ENCODE measurements around the gene ACOD1. TPM values are rescaled to one million over a fixed set of nuclear protein-coding genes. Genes with fewer than 3 reads are reported as not detected.

ACOD1 gene
- total RNA-seq, 4 donors from 2014 or later: not detected

GRCh38 chr13:76992548-76993001, 44.3 kb downstream of the ACOD1 start:
- Histone ChIP-seq H3K36me3 (peaks cover 6 to 11% of the 10 kb centered on the region in 2 donors), H3K4me1 (peaks cover 24 to 37% of the 10 kb centered on the region in 2 donors), H3K9me3 (no peaks in the 10 kb centered on the region), H3K27me3 (no peaks in the 10 kb centered on the region), H3K27ac (peak overlapping the region; percentile 86 to 99 (median 95)), H3K4me3 (replicated peaks in 1 of 3) (peak overlapping the region; percentile 37 to 75 (median 59))
- peak; percentile 46 to 53 for DNase-seq
- intact Hi-C loops (cut with DNase I): loop anchor here (5.0 kb wide), 1 partner anchor 35 kb away; the partner anchor contains the start of gene FBXL3
- 2% methylated on average over 20 of the region's 20 CpGs for WGBS, 2 donors
- TF ChIP-seq CTCF (IDR thresholded peaks at IDR 0.05) (no peak), POLR2A (IDR thresholded peaks at IDR 0.05) (no peak)

- Histone ChIP-seq H3K9me3 (no peaks in the 10 kb centered on the region), H3K27ac (peak overlapping the region; percentile 86 to 99 (median 95)), H3K4me3 (replicated peaks in 1 of 3) (peak overlapping the region in 2 of 3 donors; percentile 37 to 59), H3K4me1 (peaks cover 28 to 42% of the 10 kb centered on the region in 2 donors), H3K36me3 (peaks cover 6 to 11% of the 10 kb centered on the region in 2 donors), H3K27me3 (no peaks in the 10 kb centered on the region)
- intact Hi-C loops (cut with DNase I): loop anchor here (5.0 kb wide), 1 partner anchor 34 kb away; the partner anchor contains the start of gene FBXL3
- DNase-seq: no peak
- no peak for TF ChIP-seq CTCF (IDR thresholded peaks at IDR 0.05)
- 40 to 43% methylated on average over 3 of the region's 3 CpGs for WGBS, 2 donors
Measured at GRCh38 chr13:76993021-76993420, 44.7 kb downstream of the ACOD1 start.

GRCh38 chr13:76993473-76993872, 45.2 kb downstream of the ACOD1 start:
- TF ChIP-seq POLR2A (IDR thresholded peaks at IDR 0.05) (no peak), CTCF (IDR thresholded peaks at IDR 0.05) (no peak)
- peaks cover 29 to 44% of the 10 kb centered on the region in 2 donors for H3K4me1 ChIP-seq

GRCh38 chr13:76994281-76994680, 46.0 kb downstream of the ACOD1 start:
- peak overlapping the region; percentile 86 to 99 (median 95) for H3K27ac ChIP-seq
- 96 to 97% methylated on average over 3 of the region's 3 CpGs for WGBS, 2 donors
- H3K27me3 ChIP-seq: no peaks in the 10 kb centered on the region
- H3K4me3 ChIP-seq (replicated peaks in 1 of 3): no peak overlapping the region
- intact Hi-C loops (cut with DNase I): loop anchor here (5.0 kb wide), 1 partner anchor 33 kb away; the partner anchor contains the start of gene FBXL3
- TF ChIP-seq CTCF (IDR thresholded peaks at IDR 0.05) (no peak), POLR2A (IDR thresholded peaks at IDR 0.05) (no peak)
- peaks cover 37 to 52% of the 10 kb centered on the region in 2 donors for H3K4me1 ChIP-seq
- peaks cover 6 to 11% of the 10 kb centered on the region in 2 donors for H3K36me3 ChIP-seq
- H3K9me3 ChIP-seq: no peaks in the 10 kb centered on the region
- no peak for DNase-seq

More at GRCh38 chr13:76993473-76993872, 45.2 kb downstream of the ACOD1 start:
- no peak for DNase-seq
- Histone ChIP-seq H3K4me3 (replicated peaks in 1 of 3) (peak overlapping the region in 2 of 3 donors; percentile 37 to 59), H3K36me3 (peaks cover 6 to 11% of the 10 kb centered on the region in 2 donors), H3K27ac (peak overlapping the region; percentile 86 to 99 (median 95)), H3K27me3 (no peaks in the 10 kb centered on the region), H3K9me3 (no peaks in the 10 kb centered on the region)
- intact Hi-C loops (cut with DNase I): loop anchor here (5.0 kb wide), 1 partner anchor 34 kb away; the partner anchor contains the start of gene FBXL3
- WGBS, 2 donors: 81 to 87% methylated on average over 5 of the region's 5 CpGs

- H3K27me3 ChIP-seq: no peaks in the 10 kb centered on the region
- TF ChIP-seq POLR2A (IDR thresholded peaks at IDR 0.05) (no peak), CTCF (IDR thresholded peaks at IDR 0.05) (no peak)
- no peaks in the 10 kb centered on the region for H3K9me3 ChIP-seq
- H3K4me1 ChIP-seq: peaks cover 64 to 86% of the 10 kb centered on the region in 2 donors
- no peak for DNase-seq
- H3K4me3 ChIP-seq (replicated peaks in 1 of 3): no peak overlapping the region
- intact Hi-C loops (cut with DNase I): no loop called here
- WGBS, 2 donors: 29 to 33% methylated on average over 1 of the region's 1 CpG
- H3K36me3 ChIP-seq: peaks cover 6 to 11% of the 10 kb centered on the region in 2 donors
- H3K27ac ChIP-seq: peak overlapping the region; percentile 71 to 85 (median 83)
Measured at GRCh38 chr13:77000475-77000874, 52.2 kb downstream of the ACOD1 start.

Measured in thyroid gland (tissue), 4 donors.